ENCODE data around the gene PCDHGA8. TPM values are rescaled to one million over a fixed set of nuclear protein-coding genes. Genes with fewer than 3 reads are reported as not detected.
A peak's percentile ranks its signal among the peaks of the same experiment; 100 is the strongest.

PCDHGA8 gene
- total RNA-seq, 1 donor from 2014 or later: 6.4 TPM

GRCh38 chr5:141398608-141399007 lies 6.2 kb downstream of the PCDHGA8 start:
- Histone ChIP-seq H3K4me1 (no peaks in the 10 kb centered on the region), H3K36me3 (peaks cover 0 to 20% of the 10 kb centered on the region in 2 donors), H3K27ac (no peak overlapping the region), H3K27me3 (no peaks in the 10 kb centered on the region), H3K9me3 (peaks cover 70% of the 10 kb centered on the region), H3K4me3 (no peak overlapping the region)
- no peak for TF ChIP-seq CTCF (IDR thresholded peaks at IDR 0.05)
- no peak for TF ChIP-seq POLR2A (IDR thresholded peaks at IDR 0.05)
- TF ChIP-seq POLR2AphosphoS5 (IDR thresholded peaks at IDR 0.05; ENCODE audit: insufficient read depth in 1 of 2, low read depth in 1 of 2): no peak
- no peak for DNase-seq (ENCODE audit: extremely low spot score in 2 of 2)
- intact Hi-C loops (cut with DNase I): no loop called here

GRCh38 chr5:141399555-141400258 lies 7.3 kb downstream of the PCDHGA8 start:
- intact Hi-C loops (cut with DNase I): no loop called here

GRCh38 chr5:141402553-141403243 lies 10.3 kb downstream of the PCDHGA8 start, which contains the start of gene PCDHGA9:
TSS of gene PCDHGA9 (plus strand) at chr5:141402778. CDS start at chr5:141402953, 175 bp downstream.
- no peak for DNase-seq (ENCODE audit: extremely low spot score in 2 of 2)
- no peak for TF ChIP-seq POLR2A (IDR thresholded peaks at IDR 0.05)
- peak in 1 of 3 experiments; percentile 13 for TF ChIP-seq CTCF (IDR thresholded peaks at IDR 0.05)
- Histone ChIP-seq H3K9me3 (peaks cover 79% of the 10 kb centered on the region), H3K27me3 (no peaks in the 10 kb centered on the region), H3K4me3 (peak within 1 kb of the TSS; percentile 14 to 24), H3K4me1 (no peaks in the 10 kb centered on the region), H3K27ac (no peak within 1 kb of the TSS), H3K36me3 (peaks cover 0 to 20% of the 10 kb centered on the region in 2 donors)
- intact Hi-C loops (cut with DNase I): no loop called here

More at GRCh38 chr5:141399555-141400258, 7.3 kb downstream of the PCDHGA8 start:
- peaks cover 70% of the 10 kb centered on the region for H3K9me3 ChIP-seq
- H3K27me3 ChIP-seq: no peaks in the 10 kb centered on the region
- no peak overlapping the region for H3K27ac ChIP-seq
- DNase-seq (ENCODE audit: extremely low spot score in 2 of 2): no peak
- no peak for TF ChIP-seq CTCF (IDR thresholded peaks at IDR 0.05)
- no peak for TF ChIP-seq POLR2AphosphoS5 (IDR thresholded peaks at IDR 0.05; ENCODE audit: insufficient read depth in 1 of 2, low read depth in 1 of 2)
- TF ChIP-seq POLR2A (IDR thresholded peaks at IDR 0.05): no peak
- no peak overlapping the region for H3K4me3 ChIP-seq
- H3K36me3 ChIP-seq: peaks cover 0 to 20% of the 10 kb centered on the region in 2 donors
- no peaks in the 10 kb centered on the region for H3K4me1 ChIP-seq

- TF ChIP-seq POLR2A (IDR thresholded peaks at IDR 0.05): no peak
- TF ChIP-seq POLR2AphosphoS5 (IDR thresholded peaks at IDR 0.05; ENCODE audit: insufficient read depth in 1 of 2, low read depth in 1 of 2): no peak
- no peak for TF ChIP-seq CTCF (IDR thresholded peaks at IDR 0.05)
- H3K27me3 ChIP-seq: no peaks in the 10 kb centered on the region
- no peak overlapping the region for H3K27ac ChIP-seq
- H3K4me3 ChIP-seq: peak overlapping the region in 1 of 2 donors; percentile 14
- no peak for DNase-seq (ENCODE audit: extremely low spot score in 2 of 2)
- H3K36me3 ChIP-seq: peaks cover 0 to 20% of the 10 kb centered on the region in 2 donors
- H3K9me3 ChIP-seq: peaks cover 82% of the 10 kb centered on the region
- intact Hi-C loops (cut with DNase I): no loop called here
- H3K4me1 ChIP-seq: no peaks in the 10 kb centered on the region
Measured at GRCh38 chr5:141403387-141403786, 11.0 kb downstream of the PCDHGA8 start.
